ENCODE data around the gene TMEM42. TPM values are rescaled to one million over a fixed set of nuclear protein-coding genes. Genes with fewer than 3 reads are reported as not detected.

TMEM42 gene
- total RNA-seq, 4 donors from 2014 or later = 4.3 to 9.2 (median 7.0) TPM

DNA sequence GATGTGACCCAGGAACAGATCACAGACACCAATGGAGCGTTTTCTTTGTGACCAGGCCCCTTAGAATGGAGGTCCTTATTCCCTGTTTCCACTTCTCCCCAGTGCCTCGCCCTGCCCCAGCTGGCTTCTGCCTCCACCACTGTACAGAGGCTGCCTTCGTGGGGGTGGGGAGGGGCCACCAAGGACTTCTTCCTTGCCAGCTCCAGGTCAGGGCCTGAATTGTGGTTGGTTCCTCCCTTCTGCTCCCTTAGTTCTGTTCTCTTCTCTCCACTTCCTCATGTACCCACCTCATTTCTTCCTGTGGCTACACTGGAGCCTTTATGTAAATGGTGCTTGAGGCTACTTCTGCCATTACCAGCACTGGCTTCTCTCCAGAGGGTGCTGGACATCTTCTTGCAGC lies 29.1 kb downstream of the TMEM42 start:
- Histone ChIP-seq H3K27ac (no peak overlapping the region), H3K4me3 (no peak overlapping the region), H3K27me3 (no peaks in the 10 kb centered on the region), H3K36me3 (no peaks in the 10 kb centered on the region), H3K9me3 (no peaks in the 10 kb centered on the region), H3K4me1 (peaks cover 0 to 14% (median 7%) of the 10 kb centered on the region in 3 donors)
- intact Hi-C loops (cut with DNase I) = no loop called here
- no peak for DNase-seq
- TF ChIP-seq POLR2A (IDR thresholded peaks at IDR 0.05) = no peak
- WGBS, 2 donors = 46 to 65% methylated on average over 3 of the region's 3 CpGs

DNA sequence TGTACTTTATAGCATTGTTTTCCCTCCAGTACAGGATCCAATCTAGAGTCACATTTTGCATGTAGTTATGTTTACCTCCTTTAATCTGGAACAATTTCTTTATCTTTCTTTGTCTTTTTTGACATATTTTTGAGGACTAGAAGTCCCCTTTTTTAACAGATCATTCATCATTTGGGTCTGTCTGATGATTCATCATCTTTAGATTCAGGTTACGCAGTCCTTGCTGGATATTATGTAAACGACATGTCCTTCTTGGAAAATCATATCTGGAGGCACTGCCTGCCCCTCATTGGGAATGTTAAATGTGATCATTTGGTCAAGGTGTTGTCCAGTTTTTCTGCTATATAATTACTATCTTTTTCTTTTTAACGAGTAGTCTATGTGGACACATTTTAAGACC lies 31.0 kb downstream of the TMEM42 start:
- DNase-seq = no peak
- Histone ChIP-seq H3K36me3 (no peaks in the 10 kb centered on the region), H3K27me3 (no peaks in the 10 kb centered on the region), H3K4me3 (no peak overlapping the region), H3K27ac (no peak overlapping the region), H3K9me3 (no peaks in the 10 kb centered on the region), H3K4me1 (no peaks in the 10 kb centered on the region)
- 38 to 41% methylated on average over 3 of the region's 3 CpGs for WGBS, 2 donors
- TF ChIP-seq, protein P1, sequence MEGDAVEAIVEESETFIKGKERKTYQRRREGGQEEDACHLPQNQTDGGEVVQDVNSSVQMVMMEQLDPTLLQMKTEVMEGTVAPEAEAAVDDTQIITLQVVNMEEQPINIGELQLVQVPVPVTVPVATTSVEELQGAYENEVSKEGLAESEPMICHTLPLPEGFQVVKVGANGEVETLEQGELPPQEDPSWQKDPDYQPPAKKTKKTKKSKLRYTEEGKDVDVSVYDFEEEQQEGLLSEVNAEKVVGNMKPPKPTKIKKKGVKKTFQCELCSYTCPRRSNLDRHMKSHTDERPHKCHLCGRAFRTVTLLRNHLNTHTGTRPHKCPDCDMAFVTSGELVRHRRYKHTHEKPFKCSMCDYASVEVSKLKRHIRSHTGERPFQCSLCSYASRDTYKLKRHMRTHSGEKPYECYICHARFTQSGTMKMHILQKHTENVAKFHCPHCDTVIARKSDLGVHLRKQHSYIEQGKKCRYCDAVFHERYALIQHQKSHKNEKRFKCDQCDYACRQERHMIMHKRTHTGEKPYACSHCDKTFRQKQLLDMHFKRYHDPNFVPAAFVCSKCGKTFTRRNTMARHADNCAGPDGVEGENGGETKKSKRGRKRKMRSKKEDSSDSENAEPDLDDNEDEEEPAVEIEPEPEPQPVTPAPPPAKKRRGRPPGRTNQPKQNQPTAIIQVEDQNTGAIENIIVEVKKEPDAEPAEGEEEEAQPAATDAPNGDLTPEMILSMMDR (IDR thresholded peaks at IDR 0.05) = no peak
- TF ChIP-seq POLR2A (IDR thresholded peaks at IDR 0.05) = no peak
- intact Hi-C loops (cut with DNase I) = no loop called here

DNA sequence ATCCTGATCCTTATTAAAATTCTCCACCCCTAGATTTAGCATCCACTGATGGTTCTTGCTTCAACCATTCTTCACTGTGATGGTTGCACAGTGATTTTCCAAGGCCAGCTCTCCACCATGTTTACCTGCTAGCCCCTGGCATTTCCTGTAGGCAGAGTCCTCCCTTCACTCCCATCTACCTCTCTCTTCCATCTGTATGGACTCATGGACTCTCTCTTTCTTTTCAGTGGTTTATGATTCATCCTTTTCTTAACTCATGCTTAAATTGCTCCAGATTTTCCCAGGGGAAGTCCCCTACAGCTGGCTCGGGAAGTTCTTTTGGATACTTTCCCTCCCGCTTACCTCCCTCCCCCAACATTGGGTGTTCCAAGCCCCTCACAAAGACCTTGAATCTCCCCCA lies 31.4 kb downstream of the TMEM42 start:
- intact Hi-C loops (cut with DNase I) = no loop called here
- TF ChIP-seq POLR2A (IDR thresholded peaks at IDR 0.05) = no peak
- TF ChIP-seq, protein P1 (IDR thresholded peaks at IDR 0.05) = no peak
- no peaks in the 10 kb centered on the region for H3K27me3 ChIP-seq
- no peaks in the 10 kb centered on the region for H3K4me1 ChIP-seq
- no peak overlapping the region for H3K27ac ChIP-seq
- H3K4me3 ChIP-seq = no peak overlapping the region
- no peaks in the 10 kb centered on the region for H3K9me3 ChIP-seq
- H3K36me3 ChIP-seq = no peaks in the 10 kb centered on the region
- 7 to 27% methylated on average over 2 of the region's 2 CpGs for WGBS, 2 donors
- no peak for DNase-seq

DNA sequence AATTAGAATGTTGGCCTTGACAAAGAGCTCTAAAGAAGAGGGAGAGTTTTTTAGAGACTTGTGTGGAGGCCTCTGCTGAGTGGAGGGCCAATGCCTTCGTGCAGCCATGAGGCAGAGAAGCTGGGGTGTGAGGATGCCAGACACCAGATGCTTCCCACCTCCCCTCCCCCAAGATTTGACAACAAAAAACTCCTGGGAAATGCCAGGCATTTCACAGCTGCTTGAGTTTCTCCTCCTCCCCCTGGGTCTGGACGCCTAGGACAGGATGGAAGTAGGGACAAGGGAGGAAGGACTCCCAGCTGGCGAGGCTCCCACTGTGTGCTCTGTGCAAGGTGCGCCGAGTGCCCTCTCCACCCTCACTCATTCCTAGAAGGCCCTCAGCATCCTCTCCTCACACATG lies 32.8 kb downstream of the TMEM42 start:
- Histone ChIP-seq H3K27ac (no peak overlapping the region), H3K36me3 (no peaks in the 10 kb centered on the region), H3K9me3 (no peaks in the 10 kb centered on the region), H3K4me1 (no peaks in the 10 kb centered on the region), H3K27me3 (peaks cover 0 to 14% (median 0%) of the 10 kb centered on the region in 4 donors), H3K4me3 (no peak overlapping the region)
- TF ChIP-seq POLR2A (IDR thresholded peaks at IDR 0.05) = no peak
- TF ChIP-seq, protein P1 (IDR thresholded peaks at IDR 0.05) = no peak
- intact Hi-C loops (cut with DNase I) = no loop called here
- WGBS, 2 donors = 63 to 68% methylated on average over 5 of the region's 5 CpGs
- no peak for DNase-seq

DNA sequence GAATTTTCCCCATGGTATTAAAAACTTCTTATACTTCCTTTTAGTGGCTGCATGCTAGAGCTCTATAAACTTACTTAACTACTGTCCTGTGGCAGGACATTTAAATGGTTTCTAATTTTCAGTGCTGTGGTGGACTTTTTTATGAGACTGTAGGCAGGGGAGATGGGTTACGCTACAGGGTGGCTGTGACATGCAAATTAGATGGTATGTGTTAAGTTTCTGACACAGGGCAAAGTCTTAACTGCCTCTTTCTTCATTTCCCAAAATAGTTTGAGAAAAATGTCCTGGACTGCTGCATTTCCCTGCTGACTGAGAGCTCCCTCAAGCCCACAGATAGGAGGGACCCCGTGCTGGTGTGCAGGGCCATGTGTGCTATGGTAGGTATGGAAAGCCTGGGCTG lies 34.7 kb downstream of the TMEM42 start:
- Histone ChIP-seq H3K9me3 (no peaks in the 10 kb centered on the region), H3K27ac (no peak overlapping the region), H3K27me3 (peaks cover 0 to 28% (median 0%) of the 10 kb centered on the region in 4 donors), H3K4me3 (no peak overlapping the region), H3K36me3 (no peaks in the 10 kb centered on the region), H3K4me1 (peaks cover 0 to 5% (median 0%) of the 10 kb centered on the region in 3 donors)
- no peak for TF ChIP-seq POLR2A (IDR thresholded peaks at IDR 0.05)
- TF ChIP-seq, protein P1 (IDR thresholded peaks at IDR 0.05) = no peak
- 67 to 76% methylated on average over 2 of the region's 2 CpGs for WGBS, 2 donors
- DNase-seq = no peak
- intact Hi-C loops (cut with DNase I) = no loop called here

Data from esophagus squamous epithelium (tissue), 5 donors.